ENCODE results near the gene LUM. TPM values are rescaled to one million over a fixed set of nuclear protein-coding genes. Genes with fewer than 3 reads are reported as not detected.

Gene LUM
- total and polyA plus RNA-seq, 2 experiments from 2014 or later = 0.27 TPM; not detected in 1

DNA sequence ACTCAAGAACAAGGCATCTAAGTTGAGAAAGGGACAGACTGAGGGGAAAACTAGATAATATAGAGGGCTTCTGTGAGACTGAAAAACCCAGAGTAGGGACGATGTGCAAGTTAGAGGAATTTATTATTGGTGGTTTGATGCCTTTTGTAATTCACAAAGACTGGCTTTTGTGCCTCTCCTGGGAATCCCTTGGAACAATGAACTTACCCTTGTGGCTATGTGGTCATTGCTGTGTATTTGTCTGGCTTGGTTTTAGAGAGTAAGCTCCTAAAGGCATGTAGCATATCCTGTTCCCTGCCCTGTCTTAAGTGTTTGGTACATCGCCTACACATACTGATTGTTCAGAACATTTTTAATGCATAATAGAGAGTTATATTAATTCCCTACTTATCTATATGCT lies 44.7 kb upstream of the LUM start (continued):
- TF ChIP-seq ZNF462 (CRISPR knock-in tag; IDR thresholded peaks at IDR 0.05) = no peak
- TF ChIP-seq, protein P1, sequence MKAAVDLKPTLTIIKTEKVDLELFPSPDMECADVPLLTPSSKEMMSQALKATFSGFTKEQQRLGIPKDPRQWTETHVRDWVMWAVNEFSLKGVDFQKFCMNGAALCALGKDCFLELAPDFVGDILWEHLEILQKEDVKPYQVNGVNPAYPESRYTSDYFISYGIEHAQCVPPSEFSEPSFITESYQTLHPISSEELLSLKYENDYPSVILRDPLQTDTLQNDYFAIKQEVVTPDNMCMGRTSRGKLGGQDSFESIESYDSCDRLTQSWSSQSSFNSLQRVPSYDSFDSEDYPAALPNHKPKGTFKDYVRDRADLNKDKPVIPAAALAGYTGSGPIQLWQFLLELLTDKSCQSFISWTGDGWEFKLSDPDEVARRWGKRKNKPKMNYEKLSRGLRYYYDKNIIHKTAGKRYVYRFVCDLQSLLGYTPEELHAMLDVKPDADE (IDR thresholded peaks at IDR 0.05) = no peak
- no peak for TF ChIP-seq EZH2phosphoT487 (IDR thresholded peaks at IDR 0.05; ENCODE audit: unreplicated experiment)
- TF ChIP-seq STAT1 (IDR thresholded peaks at IDR 0.05; ENCODE audit: unreplicated experiment) = no peak
- no peak for TF ChIP-seq NANOG (IDR thresholded peaks at IDR 0.05; ENCODE audit: borderline replicate concordance)
- TF ChIP-seq EZH2 (IDR thresholded peaks at IDR 0.05; ENCODE audit: low read depth, unreplicated experiment) = no peak
- no peak for TF ChIP-seq POLR2AphosphoS5 (IDR thresholded peaks at IDR 0.05; ENCODE audit: low read depth)
- TF ChIP-seq ZNF331 (CRISPR knock-in tag; IDR thresholded peaks at IDR 0.05; ENCODE audit: low read depth) = no peak

DNA sequence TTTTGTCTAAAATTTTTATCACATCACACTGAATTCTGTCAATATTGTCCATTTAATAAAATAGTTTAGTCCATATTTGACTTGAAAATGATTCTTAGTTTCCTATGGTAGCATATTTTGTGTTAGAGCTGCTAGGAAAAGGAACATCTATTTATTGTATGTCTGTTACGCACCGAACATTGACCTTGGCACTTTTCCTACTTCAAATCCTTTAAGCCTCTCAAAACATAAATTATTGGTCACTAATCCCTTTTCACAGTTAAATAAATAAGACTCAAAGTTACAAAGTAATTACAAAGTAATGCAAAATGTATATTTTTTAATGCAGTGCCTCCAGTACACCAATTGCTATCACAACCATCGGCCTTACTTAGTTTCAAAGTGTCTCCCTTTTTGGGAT lies 42.8 kb upstream of the LUM start:
- Histone ChIP-seq H3K4me1 (ENCODE audit: insufficient read depth) (no peaks in the 10 kb centered on the region), H3K4me3 (no peak overlapping the region), H2AFZ (no peak overlapping the region), H3K9me2 (ENCODE audit: insufficient read depth) (no peaks in the 10 kb centered on the region), H3K27me3 (ENCODE audit: insufficient read depth) (no peaks in the 10 kb centered on the region), H4K20me1 (replicated peaks; ENCODE audit: insufficient read depth) (no peaks in the 10 kb centered on the region), H3K4me2 (no peak overlapping the region), H3F3A (replicated peaks; ENCODE audit: low read depth) (no peaks in the 10 kb centered on the region), H3K36me3 (ENCODE audit: insufficient read depth) (no peaks in the 10 kb centered on the region), H3K27ac (ENCODE audit: low read depth) (no peak overlapping the region), H3K79me2 (replicated peaks; ENCODE audit: insufficient read depth) (no peaks in the 10 kb centered on the region)
- no peaks in the 10 kb centered on the region for H3K4me1 Mint-ChIP-seq
- DNase-seq (ENCODE audit: low spot score) = no peak
- H3K4me3 Mint-ChIP-seq = no peak overlapping the region
- no peaks in the 10 kb centered on the region for H3K9me3 Mint-ChIP-seq
- H3K36me3 Mint-ChIP-seq (ENCODE audit: low read depth) = no peaks in the 10 kb centered on the region
- H3K27me3 Mint-ChIP-seq (ENCODE audit: insufficient read depth, low read depth, poor library complexity) = no peaks in the 10 kb centered on the region
- H3K27ac Mint-ChIP-seq = no peak overlapping the region
- no peak for ATAC-seq
- no peak for TF ChIP-seq EZH2phosphoT487 (IDR thresholded peaks at IDR 0.05; ENCODE audit: unreplicated experiment)
- TF ChIP-seq ZNF331 (CRISPR knock-in tag; IDR thresholded peaks at IDR 0.05; ENCODE audit: low read depth) = no peak
- TF ChIP-seq EZH2 (IDR thresholded peaks at IDR 0.05; ENCODE audit: low read depth, unreplicated experiment) = no peak
- no peak for TF ChIP-seq ZNF114 (CRISPR knock-in tag; IDR thresholded peaks at IDR 0.05)
- no peak for TF ChIP-seq CTCF (conservative IDR thresholded peaks at IDR 0.05; ENCODE audit: low read depth in 2 of 2)
- no peak for TF ChIP-seq JUNB (IDR thresholded peaks at IDR 0.05; ENCODE audit: unreplicated experiment)

All from GM23338 (cell line).